Measurements from ENCODE around the gene BACH2.
"Not testable (repeated sequence)": the region's sequence is repeated elsewhere in the genome, so short reads cannot be mapped to it uniquely, and the experiment has no call there.

Gene BACH2

DNA sequence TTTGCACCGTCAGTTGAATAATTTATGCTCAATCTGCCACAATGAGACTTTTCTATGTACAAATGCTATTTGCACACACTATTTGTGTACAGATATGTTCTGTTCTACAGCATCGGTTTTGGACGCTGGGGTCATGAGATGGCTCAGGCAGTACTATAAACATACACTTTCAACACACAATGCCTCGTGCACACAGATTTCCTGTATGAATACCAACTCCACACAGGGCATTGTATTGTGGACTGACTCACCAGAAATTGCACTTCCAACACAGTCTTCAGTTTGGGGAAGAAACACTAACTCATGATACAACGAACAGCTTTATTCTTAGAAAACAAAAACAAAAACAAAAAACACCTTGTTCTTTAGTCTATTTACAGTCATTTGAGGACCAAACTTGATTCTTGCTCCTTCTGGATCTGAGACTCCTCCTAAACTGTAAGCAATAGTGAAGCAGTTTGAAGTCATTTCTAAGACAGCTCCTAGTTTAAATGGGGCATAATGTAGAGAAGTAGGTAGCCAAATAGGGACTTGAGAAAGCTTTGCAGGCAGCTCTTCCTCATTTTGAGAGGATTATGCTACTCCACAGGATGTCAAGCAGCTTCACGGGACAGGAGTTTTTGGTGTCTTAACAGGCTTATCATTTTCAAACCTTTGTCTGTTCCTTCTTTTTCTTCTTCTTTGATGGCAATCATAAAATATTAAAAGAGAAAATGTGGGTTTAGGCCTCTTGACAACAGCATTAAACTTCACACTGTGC is 368.7 kb downstream of the BACH2 start:
- DNase-seq, result no peak

DNA sequence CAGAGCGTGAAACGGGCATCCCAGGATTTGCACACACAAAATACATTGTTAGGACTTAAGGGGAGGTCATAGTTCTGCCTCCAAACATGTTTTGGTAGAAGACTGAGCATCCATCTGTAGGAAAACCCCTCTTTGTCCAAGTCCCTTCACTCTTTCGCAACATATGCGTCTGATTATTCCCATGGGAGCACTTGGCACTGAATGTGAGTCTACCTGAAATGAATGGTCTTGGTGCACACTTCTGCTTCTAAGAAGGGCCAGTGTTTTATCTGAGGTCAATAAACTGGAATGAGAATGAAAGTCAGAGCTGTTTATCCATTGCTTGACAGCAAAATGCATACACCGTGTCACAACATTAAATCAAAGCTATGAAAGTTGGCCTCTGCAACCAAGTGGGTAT is 369.4 kb downstream of the BACH2 start:
- no peak for DNase-seq

DNA sequence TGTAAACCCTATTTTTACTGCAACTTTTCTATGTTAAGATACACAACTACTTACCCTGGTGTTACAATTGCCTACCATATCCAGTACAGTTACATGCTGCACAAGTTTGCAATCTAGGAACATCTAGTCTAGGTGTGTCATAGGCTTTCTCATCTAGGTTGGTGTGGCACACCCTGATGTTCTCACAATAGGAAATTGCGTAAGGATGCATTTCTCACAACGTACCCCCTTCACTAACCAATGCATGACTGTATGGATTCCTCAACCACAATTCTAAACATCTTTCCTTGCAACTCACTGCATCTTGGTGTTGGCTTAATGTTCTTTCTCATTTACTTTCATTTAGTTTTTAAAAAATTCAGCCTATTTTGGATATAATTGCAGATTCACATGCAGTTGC is 370.8 kb downstream of the BACH2 start:
- DNase-seq, result no peak

DNA sequence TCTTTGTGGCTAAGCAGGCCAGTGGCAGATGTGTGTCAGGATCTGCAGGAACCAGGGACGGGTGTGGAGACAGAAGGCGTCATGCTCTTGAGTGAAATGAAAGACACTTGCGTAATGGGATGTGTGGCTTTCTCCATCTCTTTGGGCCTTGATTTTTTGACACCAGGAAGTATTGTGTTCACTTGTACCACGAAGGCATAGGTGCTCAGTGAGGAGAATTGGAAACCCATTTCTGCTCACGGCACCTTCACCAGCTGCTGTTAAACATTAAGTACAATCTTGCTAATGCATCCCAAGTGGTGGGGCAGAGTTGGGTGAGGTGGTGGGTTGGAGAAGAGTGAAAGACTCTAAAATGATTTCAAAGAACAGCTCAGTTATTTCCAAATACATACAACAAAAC is 372.4 kb downstream of the BACH2 start:
- no peak for DNase-seq

DNA sequence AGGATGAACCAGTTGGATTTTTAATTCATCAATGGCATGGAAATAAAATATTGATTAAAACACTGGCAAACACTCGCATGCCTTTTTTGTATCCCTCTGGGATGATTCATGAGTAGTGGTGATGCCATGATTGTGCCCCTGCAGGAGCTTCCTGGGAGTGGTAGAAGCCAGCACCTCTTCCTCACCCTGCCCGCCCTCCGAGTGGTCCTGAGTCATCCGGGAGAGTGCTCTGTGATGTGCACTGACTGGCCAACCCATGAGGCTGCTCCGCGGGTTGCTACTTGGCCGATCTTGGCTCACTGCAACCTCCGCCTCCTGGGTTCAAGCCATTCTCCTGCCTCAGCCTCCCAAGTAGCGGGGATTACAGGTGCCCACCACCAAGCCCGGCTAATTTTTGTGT is 375.0 kb downstream of the BACH2 start:
- no peak for DNase-seq

DNA sequence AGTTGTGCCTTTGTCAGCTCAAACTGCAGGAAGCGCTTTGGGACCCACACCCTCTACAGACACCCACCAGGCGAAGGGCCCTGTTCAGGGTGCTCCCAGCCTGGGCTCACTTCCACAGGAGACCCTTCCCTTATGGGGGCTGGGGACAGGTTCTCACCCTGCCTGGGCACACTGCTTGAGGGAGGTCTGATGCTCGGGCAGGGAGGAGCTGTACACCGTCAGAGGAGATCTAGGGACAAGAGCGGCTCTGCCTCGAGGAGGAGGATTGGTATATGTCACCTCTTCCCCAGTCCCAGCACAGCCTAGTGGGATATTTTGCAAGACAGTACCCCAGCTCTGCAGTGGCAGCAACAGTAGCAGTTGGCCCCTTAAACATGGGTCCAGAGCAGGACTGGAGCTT is 375.4 kb downstream of the BACH2 start:
- DNase-seq, result no peak

DNA sequence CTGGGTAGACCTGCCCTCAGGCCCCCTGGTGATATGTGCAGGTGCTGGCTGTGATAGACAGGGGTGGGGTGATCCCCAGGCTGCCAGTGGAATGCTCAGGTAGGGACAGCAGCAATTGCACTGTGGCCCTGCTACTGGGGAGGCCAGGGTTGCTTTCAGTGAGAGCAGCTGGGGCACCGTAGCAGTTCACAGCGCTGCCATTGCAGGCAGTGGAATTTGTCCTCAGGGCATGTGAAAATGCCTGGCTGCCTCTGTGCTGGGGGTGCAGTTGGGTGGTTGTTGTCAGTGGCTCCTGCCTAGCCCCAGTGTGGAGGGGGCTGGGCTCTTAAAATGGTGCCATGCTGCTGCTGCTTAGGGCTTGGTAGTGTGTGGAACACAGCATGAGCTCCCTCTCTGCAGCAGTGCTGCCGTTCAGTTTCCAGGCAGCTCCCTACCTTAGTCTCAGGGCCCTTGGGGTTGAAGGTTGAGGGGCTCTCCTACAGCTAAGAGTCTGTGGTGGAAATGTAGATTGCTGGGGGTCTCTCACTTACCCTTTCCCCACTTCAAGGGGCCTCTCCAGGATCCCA is 378.8 kb downstream of the BACH2 start:
- no peak for DNase-seq

DNA sequence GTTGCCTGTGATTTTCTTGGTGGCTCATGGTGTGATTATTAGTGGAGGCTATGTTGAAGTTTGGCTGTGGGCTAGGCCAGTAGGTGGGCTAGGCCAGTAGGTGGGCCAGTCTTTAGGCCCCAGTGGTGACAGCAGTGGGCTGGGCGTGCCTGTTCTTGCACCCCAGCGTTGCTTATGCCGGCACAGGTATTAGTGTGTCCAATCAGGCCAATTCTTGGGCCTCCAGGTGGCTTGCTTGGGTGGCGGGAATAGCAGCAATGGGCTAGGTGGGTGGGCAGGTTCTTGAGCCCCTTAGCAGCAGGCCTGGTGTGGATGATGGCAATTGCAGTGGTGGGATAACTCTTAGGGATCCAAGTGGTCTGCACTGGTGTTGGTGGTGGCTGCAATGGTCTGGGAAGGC is 379.4 kb downstream of the BACH2 start:
- no peak for DNase-seq

DNA sequence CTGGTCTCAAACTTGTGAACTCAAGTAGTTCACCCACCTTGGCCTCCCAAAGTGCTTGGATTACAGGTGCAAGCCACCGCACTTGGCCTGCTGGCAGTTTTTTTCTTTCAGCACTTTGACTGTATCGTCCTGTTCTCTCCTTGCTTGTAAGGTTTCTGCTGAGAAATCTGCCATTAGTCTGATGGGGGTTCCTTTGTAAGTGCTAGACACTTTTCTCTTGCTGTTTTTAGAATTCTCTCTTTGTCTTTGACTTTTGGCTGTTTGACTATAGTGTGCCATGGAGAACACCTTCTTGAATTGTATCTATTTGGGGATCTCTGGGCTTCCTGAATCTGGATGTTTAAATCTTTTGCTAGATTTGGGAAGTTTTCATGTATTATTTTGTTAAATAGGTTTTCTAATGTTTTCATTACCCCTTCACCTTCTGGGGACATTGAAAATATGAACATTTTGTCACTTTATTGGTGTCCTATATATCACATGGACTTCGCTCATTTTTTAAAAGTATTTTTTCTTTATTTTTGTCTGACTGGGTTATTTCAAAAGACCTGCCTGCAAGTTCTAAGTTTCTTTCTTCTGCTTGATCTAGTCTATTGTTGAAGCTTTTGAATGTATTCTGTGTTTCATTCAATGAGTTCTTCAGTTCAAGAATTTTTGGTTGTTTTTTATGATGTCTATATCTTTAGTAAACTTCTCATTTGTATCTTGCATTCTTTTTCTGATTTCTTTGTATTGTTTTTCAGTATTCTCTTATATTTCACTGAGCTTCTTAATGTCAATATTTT is 380.3 kb downstream of the BACH2 start:
- DNase-seq, result no peak

DNA sequence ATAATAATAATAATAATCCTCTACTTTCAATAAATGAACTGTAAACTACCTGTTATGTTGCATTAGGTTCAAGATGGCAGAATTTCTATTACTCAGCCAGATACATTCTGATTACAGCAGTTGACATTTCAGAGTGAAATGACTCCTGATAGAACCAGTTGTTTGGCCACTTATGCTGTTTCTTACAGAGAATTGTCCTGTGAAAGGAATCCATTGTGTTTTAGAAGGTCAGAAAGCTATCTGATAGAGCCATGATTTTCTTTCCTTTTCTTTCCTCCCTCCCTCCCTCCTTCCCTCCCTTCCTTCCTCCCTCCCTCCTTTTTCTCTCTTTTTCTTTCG is 385.8 kb downstream of the BACH2 start:
- no peak for DNase-seq

DNA sequence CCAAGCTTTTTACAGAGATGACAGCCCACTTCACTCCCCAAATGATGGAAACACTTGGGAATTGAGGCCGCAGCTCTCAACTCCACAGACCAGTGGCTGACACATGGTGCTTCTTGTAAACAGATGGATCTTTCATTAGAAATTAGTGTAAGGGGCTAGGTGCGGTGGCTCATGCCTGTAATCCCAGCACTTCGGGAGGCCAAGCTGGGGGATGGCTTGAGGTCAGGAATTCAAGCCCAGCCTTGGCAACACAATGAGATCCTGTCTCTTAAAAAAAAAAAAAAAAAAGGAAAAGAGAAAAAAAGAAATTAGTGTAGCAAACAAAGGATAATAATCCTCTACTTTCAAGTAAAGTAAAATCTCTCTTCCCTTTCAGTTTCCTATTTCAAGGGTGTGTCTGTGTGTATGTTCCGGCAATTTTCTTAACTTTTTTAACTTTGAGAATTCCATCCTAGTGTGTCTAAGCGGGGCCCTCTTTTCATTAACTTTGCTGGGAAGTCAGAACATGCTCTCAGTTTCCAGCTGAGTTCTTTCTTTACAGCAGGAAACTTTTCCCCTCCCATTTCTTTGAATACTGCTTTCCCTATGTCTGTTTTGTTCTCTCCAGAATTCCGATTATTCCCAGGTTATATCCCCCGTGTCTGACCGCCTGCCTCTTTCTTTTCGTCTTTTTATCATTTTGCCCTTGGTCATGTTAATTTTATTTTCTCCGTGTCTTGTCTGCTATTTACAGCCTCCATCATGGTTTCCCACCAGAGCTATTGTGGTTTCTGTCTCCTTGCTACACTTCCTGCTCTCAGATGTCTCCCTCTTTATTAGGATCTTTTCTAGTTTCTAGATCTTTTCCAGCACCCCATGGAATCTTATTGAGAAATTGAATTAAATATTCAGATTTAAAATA is 386.4 kb downstream of the BACH2 start:
- DNase-seq, result not testable (repeated sequence)

DNA sequence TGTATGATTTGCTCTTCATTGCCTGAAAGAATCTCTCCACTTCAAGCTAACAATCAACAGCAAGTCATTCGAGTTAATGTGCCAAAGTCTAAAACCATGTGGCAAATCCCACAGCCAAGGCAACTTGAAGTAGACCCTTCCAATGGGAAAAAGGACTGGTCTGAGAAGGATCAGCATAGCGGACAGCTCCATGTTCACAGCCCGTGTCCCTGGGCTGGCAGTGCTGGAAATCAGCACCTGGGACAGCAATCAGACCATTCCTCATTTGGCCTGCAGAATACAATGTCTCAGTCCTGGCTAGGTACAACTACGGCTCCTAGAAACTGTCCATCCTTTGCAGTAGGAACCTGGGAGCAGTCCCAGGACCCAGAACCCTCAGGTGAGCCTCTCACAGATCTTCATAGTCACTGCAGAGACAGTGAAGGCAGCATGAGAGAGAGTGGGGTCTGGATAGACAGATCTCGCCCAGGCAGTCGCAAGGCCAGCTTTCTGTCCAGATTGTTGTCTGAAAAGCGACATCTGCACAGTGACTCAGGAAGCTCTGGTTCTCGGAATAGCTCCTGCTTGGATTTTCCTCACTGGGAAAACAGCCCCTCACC is 401.3 kb downstream of the BACH2 start:
- DNase-seq, result no peak

DNA sequence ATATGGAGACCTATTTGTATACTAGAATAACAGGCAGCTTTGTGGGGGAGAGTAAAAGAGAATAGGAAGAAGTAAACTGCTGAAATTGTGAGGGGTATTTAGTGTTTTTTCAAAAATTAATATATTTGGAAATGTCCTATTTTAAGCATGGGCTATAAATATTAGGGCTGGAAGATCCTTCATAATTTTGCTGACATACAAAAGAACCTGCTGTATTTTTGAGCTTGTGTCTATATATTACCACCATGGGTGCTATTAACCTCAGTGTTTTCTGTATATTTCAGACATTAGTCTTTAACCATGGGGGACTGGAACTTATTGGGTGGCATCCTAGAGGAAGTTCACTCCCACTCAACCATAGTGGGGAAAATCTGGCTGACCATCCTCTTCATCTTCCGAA is 402.5 kb downstream of the BACH2 start, which contains the start of gene GJA10:
TSS of gene GJA10 (plus strand) at position 301 of the 400 bp plus-strand sequence. CDS start at position 301, 0 bp downstream.
- DNase-seq, result no peak

DNA sequence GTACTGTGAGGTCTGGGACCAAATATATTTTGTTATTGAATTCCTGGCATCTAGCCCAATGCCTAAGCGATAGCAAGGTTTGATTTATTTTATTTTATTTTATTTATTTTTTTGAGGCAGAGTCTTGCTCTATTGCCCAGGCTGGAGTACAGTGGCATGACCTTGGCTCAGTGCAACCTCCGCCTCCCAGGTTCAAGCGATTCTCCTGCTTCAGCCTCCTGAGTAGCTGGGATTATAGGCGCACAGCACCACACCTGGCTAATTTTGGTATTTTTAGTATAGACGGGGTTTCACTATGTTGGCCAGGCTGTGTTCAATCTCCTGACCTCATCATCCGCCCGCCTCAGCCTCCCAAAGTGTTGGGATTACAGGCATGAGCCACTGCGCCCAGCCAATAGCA is 404.1 kb downstream of the BACH2 start:
- not testable (repeated sequence) for DNase-seq

DNA sequence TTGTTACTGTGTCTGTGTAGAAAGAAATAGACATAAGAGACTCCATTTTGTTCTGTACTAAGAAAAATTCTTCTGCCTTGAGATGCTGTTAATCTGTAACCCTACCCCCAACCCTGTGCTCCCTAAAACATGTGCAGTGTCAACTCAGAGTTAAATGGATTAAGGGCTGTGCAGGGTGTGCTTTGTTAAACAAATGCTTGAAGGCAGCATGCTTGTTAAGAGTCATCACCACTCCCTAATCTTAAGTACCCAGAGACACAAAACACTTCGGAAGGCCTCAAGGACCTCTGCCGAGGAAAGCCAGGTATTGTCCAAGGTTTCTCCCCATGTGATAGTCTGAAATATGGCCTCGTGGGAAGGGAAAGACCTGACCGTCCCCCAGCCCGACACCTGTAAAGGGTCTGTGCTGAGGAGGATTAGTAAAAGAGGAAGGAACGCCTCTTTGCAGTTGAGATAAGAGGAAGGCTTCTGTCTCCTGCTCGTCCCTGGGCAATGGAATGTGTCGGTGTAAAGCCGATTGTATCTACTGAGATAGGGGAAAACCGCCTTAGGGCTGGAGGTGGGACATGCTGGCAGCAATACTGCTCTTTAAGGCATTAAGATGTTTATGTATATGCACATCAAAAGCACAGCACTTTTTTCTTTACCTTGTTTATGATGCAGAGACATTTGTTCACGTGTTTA is 405.7 kb downstream of the BACH2 start:
- not testable (repeated sequence) for DNase-seq

DNA sequence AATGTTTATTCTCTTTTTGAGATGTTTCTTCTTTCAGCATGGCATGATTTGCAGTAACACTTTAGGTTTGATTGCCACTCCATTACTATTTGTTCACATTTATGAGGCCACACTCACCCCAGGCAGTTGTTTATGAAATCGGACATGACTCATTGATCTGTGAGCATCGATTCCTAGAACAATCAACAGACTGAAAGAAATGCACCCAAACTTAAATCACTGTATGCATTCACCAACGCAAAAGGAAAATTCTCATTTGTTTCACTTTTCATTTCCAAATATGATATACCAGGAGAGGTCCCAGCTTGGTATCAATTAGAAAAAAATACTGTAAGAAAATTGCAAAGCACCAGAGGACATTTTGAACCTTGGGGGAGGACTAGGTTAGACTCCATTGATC is 407.8 kb downstream of the BACH2 start:
- DNase-seq, result no peak

DNA sequence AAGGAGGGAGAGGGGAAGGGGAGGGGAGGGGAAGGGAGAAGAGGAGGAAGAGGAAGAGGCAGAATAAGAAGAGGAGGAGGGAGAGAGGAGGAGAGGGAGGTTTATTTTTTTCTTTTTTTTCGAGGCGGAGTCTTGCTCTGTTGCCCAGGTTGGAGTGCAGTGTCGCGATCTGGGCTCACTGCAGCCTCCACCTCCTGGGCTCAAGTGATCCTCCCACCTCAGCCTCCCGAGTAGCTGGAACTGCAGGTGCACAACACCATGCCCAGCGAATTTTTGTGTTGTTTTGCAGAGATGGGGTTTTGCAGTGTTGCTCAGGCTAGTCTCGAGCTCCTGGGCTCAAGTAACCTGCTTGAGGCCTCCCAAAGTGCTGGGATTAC is 408.5 kb downstream of the BACH2 start:
- no peak for DNase-seq

DNA sequence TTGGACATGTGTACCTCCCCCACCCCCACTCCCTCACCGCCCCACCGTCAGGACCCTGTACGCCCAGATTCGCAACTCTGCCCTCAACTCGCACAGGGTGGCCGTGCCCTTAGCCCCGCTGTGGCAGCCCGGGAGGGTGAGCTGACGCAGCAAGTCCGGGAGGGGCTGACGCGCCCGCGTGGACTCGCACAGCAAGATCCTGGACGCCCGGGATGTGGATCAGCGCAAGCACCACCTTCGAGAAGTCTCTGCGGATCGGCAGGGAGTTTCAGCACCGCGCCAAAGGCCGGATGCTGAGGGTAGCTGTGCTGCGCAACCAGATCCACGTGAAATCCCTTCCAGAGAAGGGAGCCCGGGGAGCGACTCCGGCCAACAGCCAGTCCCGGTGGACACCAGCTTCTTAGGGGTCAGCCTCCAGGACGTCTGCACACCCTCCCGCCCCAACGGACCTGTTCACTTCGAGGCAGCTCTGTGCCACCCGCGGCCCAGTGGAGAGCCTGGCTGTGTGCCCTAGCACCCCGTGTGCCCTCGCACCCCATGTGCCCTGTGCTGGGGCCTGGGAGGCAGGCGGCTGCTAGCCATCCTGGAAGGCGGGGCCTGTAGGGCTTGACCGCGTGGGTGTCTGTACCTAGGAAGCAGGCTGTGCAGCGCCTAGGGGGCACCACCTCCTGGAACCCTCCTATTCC is 409.0 kb downstream of the BACH2 start:
- DNase-seq, result no peak

DNA sequence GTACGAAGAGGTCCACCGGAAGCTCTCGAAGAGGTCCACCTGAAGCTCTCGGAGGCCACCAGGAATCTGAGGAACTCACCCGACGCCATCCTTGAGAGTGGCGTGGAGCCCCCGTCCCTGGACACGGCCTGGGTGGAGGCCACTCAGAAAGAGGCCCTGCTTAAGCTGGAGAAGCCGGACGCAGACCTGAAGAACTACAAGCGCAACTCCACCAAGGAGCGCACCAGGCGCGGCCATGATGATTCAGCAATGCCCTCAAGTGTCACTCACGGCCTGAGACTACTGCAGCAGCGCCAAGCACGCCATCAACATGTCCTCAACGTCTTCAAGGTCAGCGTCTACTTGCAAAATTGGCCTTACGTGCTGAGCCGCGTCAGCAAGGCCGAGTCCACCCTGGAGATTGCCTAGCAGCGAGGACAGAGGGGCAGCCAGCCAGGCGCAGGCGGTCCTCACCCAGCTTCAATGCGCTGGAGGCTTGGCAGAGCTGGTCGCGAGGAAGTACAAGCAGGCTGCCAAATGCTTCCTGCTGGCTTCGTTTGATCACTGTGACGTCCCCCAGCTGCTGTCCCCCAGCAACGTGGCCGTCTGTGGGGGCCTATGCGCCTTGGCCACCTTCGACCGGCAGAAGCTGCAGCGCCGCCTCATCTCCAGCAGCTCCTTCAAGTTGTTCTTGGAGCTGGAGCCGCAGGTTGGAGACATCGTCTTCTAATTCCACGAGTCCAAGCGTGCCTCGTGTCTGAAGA is 410.1 kb downstream of the BACH2 start:
- DNase-seq, result no peak

Data from CD4-positive, alpha-beta T cell treated with Interleukin-15 for 1 hour (primary cell).